ENCODE data around the gene DGKE.

Gene DGKE

DNA sequence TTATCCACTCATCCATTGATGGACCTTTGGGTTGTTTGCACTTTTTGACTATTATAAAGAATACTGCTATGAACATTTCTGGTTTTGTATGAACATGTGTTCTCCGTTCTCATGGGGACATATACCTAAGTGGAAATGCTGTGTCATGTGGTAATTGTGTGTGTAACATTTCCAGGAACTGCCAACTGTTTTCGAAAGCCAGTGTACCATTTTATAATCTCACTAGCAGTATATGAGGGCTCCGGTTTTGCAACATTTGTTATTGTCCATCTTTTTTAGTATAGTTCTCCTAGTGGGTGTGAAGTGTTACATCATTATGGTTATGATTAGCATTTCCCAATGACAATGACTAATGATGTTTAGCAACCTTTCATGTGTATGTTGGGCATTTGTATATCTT is 85.0 kb downstream of the DGKE start:
- no peak for DNase-seq

Data from NCI-H1105 (cell line).